Measurements from ENCODE around the gene RASSF3. TPM values are rescaled to one million over a fixed set of nuclear protein-coding genes. Genes with fewer than 3 reads are reported as not detected.
A peak's percentile ranks its signal among the peaks of the same experiment; 100 is the strongest.

The RASSF3 gene
- total RNA-seq, 1 donor from 2014 or later, result 96.5 TPM

GRCh38 chr12:64681200-64682052, 71.1 kb downstream of the RASSF3 start:
- H3K27ac ChIP-seq, result no peak overlapping the region
- peaks cover 14% of the 10 kb centered on the region for H3K36me3 ChIP-seq
- intact Hi-C loops (cut with DNase I), result no loop called here
- no peaks in the 10 kb centered on the region for H3K9me3 ChIP-seq
- no peak for ATAC-seq
- no peak overlapping the region for H3K4me3 ChIP-seq
- no peak for TF ChIP-seq CTCF (IDR thresholded peaks at IDR 0.05)
- H3K27me3 ChIP-seq, result no peaks in the 10 kb centered on the region
- DNase-seq, result no peak
- H3K4me1 ChIP-seq, result peaks cover 64% of the 10 kb centered on the region

- H3K27ac ChIP-seq, result peak overlapping the region; percentile 2
- intact Hi-C loops (cut with DNase I), result no loop called here
- DNase-seq, result no peak
- no peak overlapping the region for H3K4me3 ChIP-seq
- no peaks in the 10 kb centered on the region for H3K27me3 ChIP-seq
- peak; percentile 29 for ATAC-seq
- peaks cover 54% of the 10 kb centered on the region for H3K4me1 ChIP-seq
- TF ChIP-seq CTCF (IDR thresholded peaks at IDR 0.05), result no peak
- no peaks in the 10 kb centered on the region for H3K9me3 ChIP-seq
- H3K36me3 ChIP-seq, result peaks cover 18% of the 10 kb centered on the region
These were observed 72.4 kb downstream of the RASSF3 start for GRCh38 chr12:64682572-64683277.

- Histone ChIP-seq H3K4me1 (peaks cover 49% of the 10 kb centered on the region), H3K27ac (peak overlapping the region; percentile 2), H3K27me3 (no peaks in the 10 kb centered on the region), H3K4me3 (no peak overlapping the region), H3K36me3 (peaks cover 25% of the 10 kb centered on the region), H3K9me3 (no peaks in the 10 kb centered on the region)
- ATAC-seq (no peak), DNase-seq (no peak)
- TF ChIP-seq CTCF (IDR thresholded peaks at IDR 0.05), result no peak
- intact Hi-C loops (cut with DNase I), result no loop called here
These were observed 73.7 kb downstream of the RASSF3 start for GRCh38 chr12:64683816-64684543.

- H3K27ac ChIP-seq, result no peak overlapping the region
- H3K27me3 ChIP-seq, result no peaks in the 10 kb centered on the region
- peaks cover 41% of the 10 kb centered on the region for H3K4me1 ChIP-seq
- intact Hi-C loops (cut with DNase I), result no loop called here
- no peaks in the 10 kb centered on the region for H3K9me3 ChIP-seq
- H3K36me3 ChIP-seq, result peaks cover 25% of the 10 kb centered on the region
- DNase-seq, result no peak
- ATAC-seq, result no peak
- H3K4me3 ChIP-seq, result no peak overlapping the region
- no peak for TF ChIP-seq CTCF (IDR thresholded peaks at IDR 0.05)
These were observed 74.8 kb downstream of the RASSF3 start for GRCh38 chr12:64685050-64685449.

- peaks cover 35% of the 10 kb centered on the region for H3K4me1 ChIP-seq
- no peaks in the 10 kb centered on the region for H3K27me3 ChIP-seq
- intact Hi-C loops (cut with DNase I), result no loop called here
- ATAC-seq, result no peak
- no peak for TF ChIP-seq CTCF (IDR thresholded peaks at IDR 0.05)
- no peak overlapping the region for H3K27ac ChIP-seq
- H3K9me3 ChIP-seq, result no peaks in the 10 kb centered on the region
- peaks cover 25% of the 10 kb centered on the region for H3K36me3 ChIP-seq
- H3K4me3 ChIP-seq, result no peak overlapping the region
- DNase-seq, result no peak
These were observed 75.3 kb downstream of the RASSF3 start for GRCh38 chr12:64685605-64686004.

Data from upper lobe of right lung (tissue), 1 donor.